HG03469 (cell line): ENCODE results near the gene LRRC61.

Experiments used
- ATAC-seq: cut with Tn5 transposase; IDR thresholded peaks from one replicate; pipeline ENCODE4 v1.9.1; 2021; ENCODE audit warnings: mild to moderate bottlenecking, moderate library complexity, moderate number of reproducible peaks; ENCODE audit not compliant: unreplicated experiment

The LRRC61 gene

DNA sequence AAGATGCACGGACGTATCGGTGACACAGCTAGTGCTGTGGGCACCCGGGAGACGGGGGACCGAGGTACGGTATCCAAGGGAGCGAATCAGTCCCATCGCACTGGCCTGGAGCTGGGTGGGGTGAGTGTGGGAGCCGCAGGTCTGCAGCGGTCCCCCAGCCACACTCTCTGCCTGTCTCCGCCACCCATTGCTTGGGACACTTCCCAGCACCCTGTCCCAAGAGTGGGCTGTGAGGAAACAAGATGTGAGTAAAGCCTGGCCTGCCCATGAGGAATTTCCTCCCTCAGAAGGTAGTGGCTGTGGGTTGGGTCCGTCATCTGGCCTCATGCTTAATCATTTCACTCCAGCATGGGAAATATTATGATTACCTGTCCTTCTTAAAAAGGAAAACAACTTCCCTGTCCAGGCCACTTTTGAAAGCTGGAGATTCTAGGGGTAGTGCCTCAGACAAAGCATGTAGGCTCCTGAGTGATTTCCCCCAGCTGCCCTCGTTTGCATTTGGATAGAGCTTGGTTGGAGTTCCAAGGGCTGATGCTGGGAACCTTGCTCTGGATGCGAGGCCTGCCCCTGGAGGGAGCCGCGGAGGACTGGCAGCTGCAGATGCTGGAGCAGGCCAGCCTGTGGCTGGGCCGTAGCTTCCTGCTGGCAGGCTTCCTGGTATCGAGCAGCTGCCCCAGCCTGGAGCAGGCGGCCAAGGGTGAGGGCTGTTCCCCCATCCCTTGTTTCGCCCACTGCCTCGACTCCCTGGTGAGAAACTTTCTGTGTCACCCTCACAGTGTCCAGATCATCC is 6.4 kb downstream of the LRRC61 start:
- ATAC-seq, result no peak

GRCh38 chr7:150330211-150330885 is 7.2 kb downstream of the LRRC61 start:
- no peak for ATAC-seq

GRCh38 chr7:150332852-150333635 is 9.9 kb downstream of the LRRC61 start:
- ATAC-seq, result no peak

DNA sequence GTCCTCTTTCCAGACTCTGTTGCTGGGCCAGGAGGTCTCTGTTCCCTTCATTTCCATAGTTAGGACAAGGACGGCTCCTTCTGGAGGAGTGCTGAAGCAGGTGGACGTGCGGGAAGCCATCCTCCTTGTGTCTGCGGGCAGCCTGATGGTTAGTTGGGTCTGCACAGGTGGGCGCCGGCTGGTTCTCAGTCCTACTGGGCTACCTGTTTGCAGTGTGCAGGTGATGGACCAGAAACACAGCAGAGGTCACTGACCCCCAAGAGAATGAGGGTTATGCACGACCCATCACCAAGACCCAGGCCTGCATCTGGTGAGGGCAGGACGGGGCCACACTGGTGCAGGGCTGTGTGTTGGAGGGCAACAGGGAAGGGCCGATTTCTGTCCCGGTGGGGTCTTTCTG is 10.5 kb downstream of the LRRC61 start:
- no peak for ATAC-seq

- ATAC-seq, result no peak
Observed at GRCh38 chr7:150334108-150334507, 11.0 kb downstream of the LRRC61 start.

GRCh38 chr7:150335108-150335773 is 12.1 kb downstream of the LRRC61 start:
- ATAC-seq, result no peak

DNA sequence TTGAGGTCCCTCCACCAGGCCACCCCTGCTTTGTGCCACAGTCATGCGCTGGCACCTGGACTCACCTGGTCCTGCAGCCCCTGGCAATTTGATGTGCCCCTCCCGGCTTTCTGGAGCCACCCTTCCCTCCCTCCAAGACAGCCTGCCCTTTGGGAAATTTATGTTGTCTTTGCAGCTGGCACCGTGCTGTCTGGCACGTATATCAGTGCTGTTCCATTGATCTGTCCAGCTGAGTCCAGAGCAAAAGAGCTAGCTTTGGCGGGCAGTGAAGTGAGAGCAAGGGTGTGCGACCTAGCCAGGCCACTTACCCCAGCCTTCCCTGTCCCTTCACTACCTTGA is 12.6 kb downstream of the LRRC61 start:
- no peak for ATAC-seq

GRCh38 chr7:150336746-150337145 is 13.6 kb downstream of the LRRC61 start:
- ATAC-seq, result no peak

DNA sequence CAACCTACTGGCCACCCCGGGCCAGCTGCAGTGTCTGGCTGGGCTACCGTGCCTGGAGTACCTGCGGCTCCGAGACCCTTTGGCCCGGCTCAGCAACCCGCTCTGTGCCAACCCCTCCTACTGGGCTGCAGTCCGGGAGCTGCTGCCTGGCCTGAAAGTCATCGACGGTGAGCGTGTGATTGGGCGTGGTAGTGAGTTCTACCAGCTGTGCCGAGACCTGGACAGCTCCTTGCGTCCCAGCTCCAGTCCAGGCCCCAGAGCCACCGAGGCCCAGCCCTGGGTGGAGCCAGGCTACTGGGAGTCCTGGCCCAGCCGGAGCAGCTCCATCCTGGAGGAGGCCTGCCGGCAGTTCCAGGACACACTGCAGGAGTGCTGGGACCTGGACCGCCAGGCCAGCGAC is 14.0 kb downstream of the LRRC61 start:
- no peak for ATAC-seq

GRCh38 chr7:150337659-150338081 is 14.5 kb downstream of the LRRC61 start:
- ATAC-seq, result no peak

GRCh38 chr7:150338166-150338829 is 15.1 kb downstream of the LRRC61 start:
- ATAC-seq, result no peak

DNA sequence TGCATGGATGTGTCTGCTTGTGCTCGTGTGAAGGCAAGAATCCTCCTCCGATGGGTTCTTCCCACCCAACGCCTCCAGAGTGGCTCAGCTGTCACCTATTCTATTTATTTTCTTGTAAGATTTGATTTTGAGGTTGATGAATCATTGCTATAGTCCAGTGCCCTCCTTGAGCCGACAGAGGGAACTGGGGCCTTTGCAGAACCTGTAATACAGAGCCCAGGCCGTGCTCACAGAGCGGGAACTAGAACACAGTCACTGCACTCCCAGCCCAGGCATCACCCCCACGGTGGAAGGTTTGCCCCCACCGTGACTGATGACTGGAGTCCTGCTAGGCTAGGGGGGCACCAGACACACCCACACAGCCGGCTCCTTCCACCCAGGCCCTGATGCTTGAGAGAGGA is 16.3 kb downstream of the LRRC61 start:
- no peak for ATAC-seq

- no peak for ATAC-seq
Observed at GRCh38 chr7:150340024-150340749, 17.0 kb downstream of the LRRC61 start.

DNA sequence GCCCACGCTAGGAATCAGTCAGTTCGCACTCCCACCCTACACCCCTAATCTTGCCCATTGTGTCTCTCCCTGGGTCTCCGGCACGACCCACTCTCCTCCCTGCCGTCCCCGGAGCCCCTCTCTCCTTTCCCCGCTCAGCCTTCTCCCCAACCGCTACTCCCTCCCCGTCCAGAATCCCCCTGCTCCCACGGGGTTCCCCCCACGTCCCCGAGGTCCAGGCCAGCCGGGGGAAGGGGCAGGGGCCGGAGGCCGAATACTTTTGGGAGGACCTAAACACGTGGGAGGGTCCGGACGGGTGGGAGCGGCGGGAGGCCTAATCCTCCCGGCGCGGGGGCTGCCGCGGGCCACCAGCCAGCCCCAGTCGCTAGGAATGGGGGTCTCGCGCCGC is 17.7 kb downstream of the LRRC61 start:
- ATAC-seq, result no peak

- ATAC-seq, result no peak
Observed at GRCh38 chr7:150341263-150342120, 18.3 kb downstream of the LRRC61 start, which contains the start of gene RARRES2. RARRES2 (minus strand) TSS chr7:150341629; CDS start chr7:150340609, 1,020 bp downstream.

DNA sequence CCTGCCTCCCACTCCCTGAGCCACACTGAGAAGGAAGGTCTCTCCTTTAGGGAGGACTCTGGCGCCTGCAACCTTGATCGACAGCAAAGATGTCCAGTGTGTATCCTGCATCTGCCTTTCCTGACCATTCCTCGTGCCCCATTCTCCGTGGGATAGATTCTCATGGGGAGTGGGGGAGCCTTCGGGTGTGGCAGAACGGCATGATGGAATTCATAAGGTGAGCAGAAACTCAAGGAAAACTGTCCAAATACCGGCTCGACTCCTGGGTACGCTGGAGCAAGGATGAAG is 18.9 kb downstream of the LRRC61 start:
- no peak for ATAC-seq

- no peak for ATAC-seq
Observed at GRCh38 chr7:150343225-150343624, 20.1 kb downstream of the LRRC61 start.

DNA sequence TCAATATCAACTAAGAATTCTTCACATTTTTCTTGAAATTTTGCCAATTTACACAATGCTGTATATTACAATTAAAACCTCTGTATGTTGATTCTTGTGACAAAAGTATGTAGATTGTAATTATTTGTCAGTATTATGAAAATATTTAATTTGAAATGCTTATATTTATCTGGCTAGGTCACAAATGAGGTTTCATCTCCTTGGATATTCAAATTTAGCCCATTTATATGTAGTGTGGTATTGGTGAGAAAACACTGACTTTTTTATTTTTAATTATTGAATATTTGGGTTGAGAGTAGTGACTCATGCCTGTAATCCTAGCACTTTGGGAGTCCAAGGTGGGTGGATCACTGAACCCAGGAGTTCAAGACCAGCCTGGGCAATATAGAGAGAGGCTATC is 21.1 kb downstream of the LRRC61 start:
- ATAC-seq, result no peak

GRCh38 chr7:150345012-150345411 is 21.9 kb downstream of the LRRC61 start:
- no peak for ATAC-seq
